ENCODE results near the gene KCNJ11.

Gene KCNJ11

DNA sequence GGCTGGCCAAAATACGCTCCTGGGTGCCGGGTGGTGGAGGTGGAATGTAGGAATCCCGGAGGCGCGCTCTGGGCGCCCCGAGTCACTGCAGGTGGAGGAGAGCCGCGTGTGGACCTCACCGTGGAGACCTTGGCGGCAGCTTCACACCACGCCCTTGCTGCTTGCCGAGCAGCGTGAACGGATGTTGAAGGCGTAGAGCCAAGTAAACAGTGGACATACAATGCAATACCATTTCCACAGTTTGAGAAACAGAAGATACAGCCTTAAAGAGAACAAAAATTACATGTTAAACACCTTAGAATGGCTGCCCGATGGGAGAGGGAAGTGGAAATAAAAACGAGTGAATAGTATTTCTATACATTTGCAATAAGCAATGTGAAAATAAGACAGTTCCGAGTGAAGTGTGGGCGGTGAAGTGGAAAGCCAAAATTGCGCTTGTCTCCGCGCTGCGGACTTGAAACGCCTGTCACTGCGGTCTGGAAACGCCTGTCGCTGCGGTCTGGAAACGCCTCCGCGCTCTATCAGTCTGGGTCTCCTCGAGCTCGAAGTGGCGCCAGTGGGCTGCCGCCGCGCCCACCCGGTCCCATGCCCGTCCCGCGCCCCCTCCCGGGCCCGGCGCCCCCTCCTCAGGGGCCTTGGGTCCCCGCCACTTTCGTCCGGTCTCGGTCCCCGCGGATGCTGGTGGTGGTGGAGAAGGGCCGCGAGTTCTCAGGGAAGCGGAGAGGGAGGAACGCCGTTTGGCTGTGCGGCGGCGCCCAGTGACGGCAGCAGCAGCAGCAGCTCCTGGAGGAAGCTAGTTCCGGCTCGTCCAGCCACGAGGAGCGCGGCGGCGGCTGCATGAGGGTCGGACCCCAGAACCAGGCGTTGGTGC lies 35.3 kb downstream of the KCNJ11 start:
- H3K27ac ChIP-seq, result peak overlapping the region; percentile 92
- TF ChIP-seq CTCF (conservative IDR thresholded peaks at IDR 0.05), result no peak

GRCh38 chr11:17351510-17352176 lies 36.8 kb downstream of the KCNJ11 start, which contains the start of gene NCR3LG1:
TSS of gene NCR3LG1 (plus strand) at chr11:17351800. CDS start at chr11:17351970, 170 bp downstream.
- H3K27ac ChIP-seq, result peak within 1 kb of the TSS; percentile 92

GRCh38 chr11:17351172-17351509 lies 37.3 kb downstream of the KCNJ11 start:
- TF ChIP-seq CTCF (conservative IDR thresholded peaks at IDR 0.05), result no peak

More at GRCh38 chr11:17351510-17352176, 36.8 kb downstream of the KCNJ11 start, which contains the start of gene NCR3LG1:
- TF ChIP-seq CTCF (conservative IDR thresholded peaks at IDR 0.05), result no peak

GRCh38 chr11:17350455-17351171 lies 37.8 kb downstream of the KCNJ11 start:
- no peak overlapping the region for H3K27ac ChIP-seq
- no peak for TF ChIP-seq CTCF (conservative IDR thresholded peaks at IDR 0.05)

More at GRCh38 chr11:17351172-17351509, 37.3 kb downstream of the KCNJ11 start:
- peak overlapping the region; percentile 92 for H3K27ac ChIP-seq

GRCh38 chr11:17347676-17348075 lies 40.8 kb downstream of the KCNJ11 start:
- TF ChIP-seq CTCF (conservative IDR thresholded peaks at IDR 0.05), result no peak
- no peak overlapping the region for H3K27ac ChIP-seq

GRCh38 chr11:17343907-17344306 lies 44.6 kb downstream of the KCNJ11 start:
- TF ChIP-seq CTCF (conservative IDR thresholded peaks at IDR 0.05), result no peak

GRCh38 chr11:17343257-17343656 lies 45.2 kb downstream of the KCNJ11 start:
- no peak for TF ChIP-seq CTCF (conservative IDR thresholded peaks at IDR 0.05)
- H3K27ac ChIP-seq, result no peak overlapping the region

More at GRCh38 chr11:17343907-17344306, 44.6 kb downstream of the KCNJ11 start:
- H3K27ac ChIP-seq, result no peak overlapping the region
